ENCODE measurements around the gene MOSMO.
A peak's percentile ranks its signal among the peaks of the same experiment; 100 is the strongest.
"Not testable (repeated sequence)": the region's sequence is repeated elsewhere in the genome, so short reads cannot be mapped to it uniquely, and the experiment has no call there.

MOSMO gene

GRCh38 chr16:22007509-22008214, at the start of gene MOSMO:
MOSMO (plus strand) TSS chr16:22008111; CDS start chr16:22008302, 191 bp downstream.
- no peak for DNase-seq (ENCODE audit: low read depth in 2 of 2)

GRCh38 chr16:21959050-21959449, 48.9 kb upstream of the MOSMO start:
- DNase-seq (ENCODE audit: low read depth in 2 of 2): no peak

DNA sequence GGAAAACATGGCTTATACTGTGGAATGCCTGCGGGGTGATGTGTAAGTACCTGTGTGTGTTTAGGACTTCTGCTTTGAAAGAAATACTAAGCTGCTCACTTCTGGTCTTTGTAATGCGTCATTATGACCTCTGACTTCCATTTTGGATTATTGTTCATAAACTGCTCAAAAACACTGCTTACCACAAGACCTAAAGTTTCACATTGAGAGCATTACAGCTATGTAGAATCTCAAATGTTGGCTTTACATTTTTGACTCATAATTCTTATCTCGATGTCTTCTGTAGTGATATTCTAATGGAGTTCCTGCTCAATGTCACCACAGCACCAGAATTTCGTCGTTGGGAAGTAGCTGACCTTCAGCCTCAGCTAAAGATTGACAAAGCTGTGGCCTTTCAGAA, 45.4 kb upstream of the MOSMO start:
- DNase-seq (ENCODE audit: low read depth in 2 of 2): no peak

DNA sequence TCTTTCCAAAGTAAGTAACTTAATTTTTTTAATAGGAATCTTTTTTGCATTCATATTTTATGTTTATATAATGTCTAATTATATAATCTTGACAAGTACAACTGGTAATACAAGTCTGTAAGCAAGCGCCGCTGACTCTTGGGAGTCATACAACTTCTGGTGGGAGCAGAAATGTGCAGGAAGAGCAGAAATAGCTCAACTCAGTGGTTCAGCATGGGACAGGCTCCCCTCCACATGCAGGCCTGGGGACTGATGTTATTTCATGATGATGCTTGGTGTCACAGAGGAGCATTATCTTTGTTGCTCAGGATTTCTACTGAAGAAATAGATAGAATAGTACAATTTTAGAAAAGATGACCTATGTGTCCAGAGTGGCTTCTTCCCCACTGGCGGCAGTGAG, 44.0 kb upstream of the MOSMO start:
- DNase-seq (ENCODE audit: low read depth in 2 of 2): no peak

DNA sequence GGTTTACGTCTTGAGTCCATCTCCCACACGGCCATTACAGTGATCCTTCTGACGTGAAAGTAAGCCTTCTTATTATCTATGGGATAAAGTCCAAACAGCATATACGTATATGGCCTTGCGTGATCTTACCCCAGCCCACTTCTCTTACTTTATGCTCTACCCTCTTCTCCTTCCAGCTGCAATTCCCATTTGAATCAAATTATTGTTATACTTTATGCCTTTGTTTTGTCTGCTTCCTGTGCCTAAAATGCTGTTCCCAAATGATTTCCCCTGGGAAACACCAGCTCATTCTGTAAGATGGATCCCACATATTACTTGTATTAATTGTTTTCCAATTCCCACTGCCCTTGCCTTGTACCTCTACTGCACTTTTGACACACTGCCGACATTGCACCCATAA, 43.6 kb upstream of the MOSMO start:
- no peak for DNase-seq (ENCODE audit: low read depth in 2 of 2)

DNA sequence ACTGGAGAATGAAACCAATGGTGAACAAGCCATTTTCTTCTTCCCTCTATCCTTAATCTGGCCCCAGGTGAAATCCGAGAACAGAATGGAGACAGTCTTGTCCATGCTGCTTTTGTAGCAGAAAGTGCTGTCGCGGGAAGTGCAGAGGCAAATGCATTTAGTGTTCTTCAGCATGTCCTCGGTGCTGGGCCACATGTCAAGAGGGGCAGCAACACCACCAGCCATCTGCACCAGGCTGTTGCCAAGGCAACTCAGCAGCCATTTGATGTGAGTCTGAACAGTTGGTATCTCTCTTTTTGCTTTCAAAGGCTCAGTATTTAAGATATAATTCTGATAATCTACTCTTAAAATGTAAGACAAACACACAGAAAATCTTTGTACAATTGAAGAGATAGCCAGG, 36.1 kb upstream of the MOSMO start:
- DNase-seq (ENCODE audit: low read depth in 2 of 2): no peak

DNA sequence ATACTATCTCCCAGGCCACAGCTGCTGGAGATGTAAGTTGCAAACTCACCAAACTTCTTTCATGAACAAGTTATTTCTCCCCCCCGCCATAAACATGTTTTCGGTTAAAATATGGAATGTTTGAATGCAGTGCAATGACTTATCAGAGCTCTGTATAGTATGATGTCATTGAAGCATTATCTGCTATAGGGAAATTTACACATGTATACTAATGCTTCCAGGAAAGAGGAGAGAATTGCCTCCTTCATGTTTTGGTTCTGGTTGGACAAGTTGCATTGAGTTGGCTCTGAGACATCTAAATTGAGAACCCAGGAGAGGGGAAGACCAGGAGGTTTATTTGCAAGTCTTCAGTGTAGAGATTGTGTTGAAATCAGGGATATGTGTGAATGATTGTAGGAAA, 34.0 kb upstream of the MOSMO start:
- DNase-seq (ENCODE audit: low read depth in 2 of 2): no peak

DNA sequence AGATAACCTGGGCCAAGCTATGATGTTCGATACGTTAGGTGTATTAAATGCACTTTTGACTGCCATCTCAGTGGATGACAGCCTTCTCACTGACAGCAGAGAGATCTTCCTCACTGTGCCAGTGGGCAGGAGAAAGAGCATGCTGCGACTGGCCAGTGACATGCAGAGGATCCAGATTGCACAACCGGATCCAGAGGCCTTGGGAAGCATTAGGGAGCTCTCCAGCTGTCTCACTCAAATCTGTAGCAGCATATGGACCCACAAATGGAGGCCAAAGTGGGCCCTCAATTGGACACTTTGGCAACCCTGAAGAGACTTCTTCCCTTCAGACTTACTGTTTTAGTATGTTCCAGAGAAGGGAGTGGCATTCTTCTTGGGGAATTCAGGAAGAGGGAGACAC, 27.9 kb upstream of the MOSMO start:
- no peak for DNase-seq (ENCODE audit: low read depth in 2 of 2)

DNA sequence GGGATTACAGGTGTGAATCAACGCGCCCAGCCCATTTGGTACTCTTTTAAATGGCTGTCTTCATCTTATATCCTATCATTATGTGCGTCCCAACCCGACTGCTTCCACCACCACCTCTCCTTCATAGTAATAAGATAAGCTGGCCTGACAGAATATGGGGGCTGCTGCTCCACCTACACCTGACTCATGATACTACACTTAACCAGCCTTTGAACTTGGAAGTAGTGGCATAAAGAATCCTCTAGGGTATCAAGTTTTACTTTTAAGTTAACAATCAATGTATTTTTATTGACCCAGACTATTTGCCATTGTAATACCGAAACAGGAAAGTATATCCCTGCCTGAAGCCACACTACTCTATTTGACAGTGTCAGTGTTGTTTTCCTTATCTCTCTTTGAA, 25.8 kb upstream of the MOSMO start:
- DNase-seq (ENCODE audit: low read depth in 2 of 2): no peak

DNA sequence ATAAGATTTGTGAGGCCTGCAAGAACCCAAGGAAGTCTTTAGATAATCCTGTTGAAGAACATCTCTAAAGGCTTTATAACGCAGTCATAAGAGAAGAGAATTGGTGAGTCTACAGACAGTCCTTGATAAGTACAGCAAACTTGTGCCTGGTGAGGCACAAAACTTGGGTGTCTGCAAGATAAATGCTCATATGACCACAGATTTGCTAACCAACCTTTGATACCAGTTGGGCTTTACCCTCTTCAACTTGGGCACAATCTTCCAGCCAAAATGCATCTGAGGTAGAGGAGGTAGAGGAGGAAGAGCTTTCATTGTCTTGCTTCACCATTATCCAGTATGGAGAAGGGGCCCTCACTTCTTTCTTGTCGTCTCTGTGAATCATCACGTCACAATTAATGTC, 23.8 kb upstream of the MOSMO start:
- no peak for DNase-seq (ENCODE audit: low read depth in 2 of 2)

DNA sequence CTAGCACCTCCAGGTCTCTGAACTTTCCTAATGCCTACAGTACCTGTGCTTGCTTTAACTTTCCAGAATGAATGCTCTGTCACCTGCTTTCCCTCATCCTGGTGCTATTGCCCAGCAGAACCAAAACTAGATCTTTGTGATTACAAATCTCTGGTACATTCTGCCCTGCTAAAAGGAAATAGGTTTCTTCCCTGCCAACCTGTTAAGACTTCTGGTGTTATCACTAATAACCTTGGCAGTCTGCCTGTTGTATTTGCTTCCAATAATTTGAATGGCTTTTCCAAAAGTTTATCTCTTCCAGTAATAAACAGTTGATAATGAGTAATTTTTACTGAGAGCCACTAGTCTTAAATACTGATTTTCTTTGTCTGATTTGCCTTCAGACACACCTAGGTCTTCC, 22.4 kb upstream of the MOSMO start:
- DNase-seq (ENCODE audit: low read depth in 2 of 2): no peak

GRCh38 chr16:21986692-21987246, 21.1 kb upstream of the MOSMO start:
- no peak for DNase-seq (ENCODE audit: low read depth in 2 of 2)

DNA sequence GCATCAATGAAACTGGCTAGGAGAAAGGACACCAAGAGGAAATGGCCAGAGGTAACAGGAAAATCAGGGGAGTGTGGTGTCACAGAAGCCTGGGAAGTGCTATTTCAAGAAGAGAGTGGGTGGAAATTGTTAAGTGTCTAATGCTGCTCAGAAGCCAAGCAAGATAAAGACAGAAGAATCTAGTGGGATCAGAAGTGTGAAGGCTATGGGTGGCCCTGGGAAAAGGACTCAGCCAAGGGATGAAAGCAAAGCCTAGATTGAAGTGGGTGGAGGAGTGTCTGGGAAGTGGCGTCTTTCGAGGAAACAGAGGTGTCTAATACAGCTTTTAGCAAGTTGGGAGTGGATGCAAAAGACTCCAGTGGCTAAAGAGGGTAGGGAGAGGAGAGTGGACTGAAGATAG, 20.4 kb upstream of the MOSMO start:
- no peak for DNase-seq (ENCODE audit: low read depth in 2 of 2)

DNA sequence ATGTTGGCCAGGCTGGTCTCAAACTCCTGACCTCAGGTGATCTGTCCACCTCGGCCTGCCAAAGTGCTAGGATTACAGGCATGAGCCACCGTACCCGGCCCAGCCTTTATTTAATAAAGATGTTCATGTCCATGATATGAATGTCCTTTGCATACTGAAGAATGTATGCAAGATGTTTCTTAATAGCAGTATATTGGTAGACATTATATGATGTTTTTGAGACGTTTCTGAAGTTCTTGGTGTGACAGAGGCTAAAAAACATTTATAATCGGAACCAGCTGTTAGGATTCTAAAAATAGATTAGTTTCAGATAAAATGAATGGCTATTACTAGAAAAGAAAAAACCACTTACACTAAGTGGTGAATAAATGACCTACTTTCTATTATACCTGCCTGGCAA, 18.8 kb upstream of the MOSMO start:
- peak; percentile 25 to 31 for DNase-seq (ENCODE audit: low read depth in 2 of 2)

- DNase-seq (ENCODE audit: low read depth in 2 of 2): no peak
These were observed 18.2 kb upstream of the MOSMO start for GRCh38 chr16:21989751-21990150.

GRCh38 chr16:21990381-21990944, 17.4 kb upstream of the MOSMO start:
- no peak for DNase-seq (ENCODE audit: low read depth in 2 of 2)

- no peak for DNase-seq (ENCODE audit: low read depth in 2 of 2)
These were observed 16.3 kb upstream of the MOSMO start for GRCh38 chr16:21991621-21992020.

DNA sequence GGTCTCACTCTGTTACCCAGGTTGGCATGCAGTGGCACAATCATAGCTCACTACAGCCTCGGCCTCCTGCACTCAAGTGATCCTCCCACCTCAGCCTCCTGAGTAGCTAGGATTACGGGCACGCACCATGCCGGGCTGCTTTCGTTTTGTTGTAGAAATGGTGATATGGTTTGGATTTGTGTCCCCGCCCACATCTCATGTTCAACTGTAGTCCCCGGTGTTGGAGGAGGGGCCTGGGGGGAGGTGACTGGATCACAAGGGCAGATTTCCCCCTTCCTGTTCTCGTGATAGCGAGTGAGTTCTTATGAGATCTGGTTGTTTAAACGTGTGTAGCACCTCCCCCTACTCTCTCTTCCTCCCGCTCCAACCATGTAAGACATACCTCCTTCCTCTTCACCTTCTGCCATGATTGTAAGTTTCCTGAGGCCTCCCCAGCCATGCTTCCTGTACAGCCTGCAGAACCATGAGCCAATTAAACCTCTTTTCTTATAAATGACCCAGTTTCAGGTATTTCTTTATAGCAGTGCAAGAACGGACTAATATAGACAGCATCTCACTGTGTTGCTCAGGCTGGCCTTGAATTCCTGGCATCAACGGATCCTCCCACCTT, 12.9 kb upstream of the MOSMO start:
- DNase-seq (ENCODE audit: low read depth in 2 of 2): no peak

DNA sequence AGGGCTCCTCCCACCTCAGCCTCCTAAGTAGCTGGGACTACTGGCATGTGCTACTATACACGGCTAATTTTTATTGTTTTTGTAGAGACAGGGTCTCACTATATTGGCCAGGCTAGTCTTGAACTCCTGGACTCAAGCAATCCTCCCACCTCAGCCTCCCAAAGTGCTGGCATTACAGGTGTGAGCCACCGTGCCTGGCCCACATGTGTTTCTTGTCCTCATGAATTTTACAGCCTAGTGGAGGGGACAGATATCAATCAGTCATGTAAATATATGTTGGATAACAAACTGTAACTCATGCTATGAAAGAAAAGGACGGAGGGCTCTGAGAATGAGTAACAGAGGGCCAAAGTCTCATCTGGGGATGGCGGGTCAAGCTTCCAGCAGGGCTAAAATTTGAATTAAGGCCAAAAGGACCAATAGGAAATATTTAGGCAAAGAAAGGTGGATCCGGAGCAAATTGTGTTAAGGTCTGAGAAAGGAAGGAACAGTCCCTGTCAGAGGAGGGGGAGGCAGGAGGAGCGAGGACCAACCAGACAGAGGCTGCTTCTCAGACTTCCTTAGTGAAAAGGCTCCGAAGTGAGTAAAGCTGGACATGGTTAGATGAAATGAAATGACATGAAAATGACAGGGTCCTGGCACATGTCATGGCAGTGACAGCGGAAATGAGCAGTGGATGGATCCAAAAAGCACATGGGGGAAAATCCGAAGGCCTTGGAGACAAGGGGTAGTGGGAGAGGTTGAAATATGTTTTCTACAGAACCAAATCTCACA, 10.8 kb upstream of the MOSMO start:
- DNase-seq (ENCODE audit: low read depth in 2 of 2): no peak

GRCh38 chr16:21997697-21998480, 10.0 kb upstream of the MOSMO start:
- no peak for DNase-seq (ENCODE audit: low read depth in 2 of 2)

DNA sequence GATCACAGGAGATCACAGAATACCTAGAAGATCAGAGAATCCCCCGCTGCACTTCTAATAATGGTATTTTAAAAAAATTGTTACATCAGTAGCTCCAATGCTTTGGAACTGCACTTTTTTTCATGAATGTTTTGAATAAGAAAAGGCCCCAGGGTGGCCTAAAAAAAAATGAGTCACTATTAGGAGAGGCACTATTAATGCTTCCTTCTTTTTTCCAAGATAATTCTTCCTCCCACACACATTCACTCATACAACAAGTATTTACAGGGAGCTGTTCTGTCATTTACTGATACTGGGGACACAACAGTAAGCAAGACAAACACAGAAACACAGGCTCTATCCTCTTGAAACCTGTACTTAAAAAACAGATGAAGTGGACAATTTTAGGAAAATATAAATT, 6.3 kb upstream of the MOSMO start:
- no peak for DNase-seq (ENCODE audit: low read depth in 2 of 2)

GRCh38 chr16:22002047-22002446, 5.9 kb upstream of the MOSMO start:
- DNase-seq (ENCODE audit: low read depth in 2 of 2): not testable (repeated sequence)

Data from fibroblast of skin of left biceps (primary cell).